H9 (cell line): Measurements from ENCODE around the gene SIL1. TPM values are rescaled to one million over a fixed set of nuclear protein-coding genes. Genes with fewer than 3 reads are reported as not detected.

Experiments
- DNase-seq: peaks from one replicate; pipeline ENCODE4 v3.0.0-alpha.2; 2017
- H2AFZ ChIP-seq: one replicate; pipeline ENCODE4 v1.6.1; 2013; ENCODE audit warnings: mild to moderate bottlenecking, low read length, control low read depth, moderate library complexity
- H2AK5ac ChIP-seq: 2 replicates; pipeline ENCODE4 v1.6.1; 2013; ENCODE audit warnings: low read length, control low read depth, mixed read lengths; ENCODE audit not compliant: insufficient read length
- H2BK120ac ChIP-seq: one replicate; pipeline ENCODE4 v1.6.1; 2013; ENCODE audit warnings: low read depth, mild to moderate bottlenecking, low read length, control low read depth, inconsistent platforms; ENCODE audit not compliant: poor library complexity, severe bottlenecking
- H2BK12ac ChIP-seq: 2 replicates; pipeline ENCODE4 v1.6.1; 2013; ENCODE audit warnings: low read length, control low read depth, mixed read lengths, low read depth; ENCODE audit not compliant: insufficient read length
- H2BK15ac ChIP-seq: 2 replicates; pipeline ENCODE4 v1.6.1; 2013; ENCODE audit warnings: low read depth, low read length, control low read depth
- H2BK20ac ChIP-seq: one replicate; pipeline ENCODE4 v1.6.1; 2013; ENCODE audit warnings: low read depth, mild to moderate bottlenecking, low read length, control low read depth, inconsistent platforms; ENCODE audit not compliant: poor library complexity, severe bottlenecking
- H2BK5ac ChIP-seq: 2 replicates; pipeline ENCODE4 v1.6.1; 2013; ENCODE audit warnings: low read length, control low read depth, mixed read lengths; ENCODE audit not compliant: insufficient read length
- H3K14ac ChIP-seq: 2 replicates; pipeline ENCODE4 v1.6.1; 2013; ENCODE audit warnings: low read length, control low read depth; ENCODE audit not compliant: insufficient read depth
- H3K18ac ChIP-seq: 2 replicates; pipeline ENCODE4 v1.6.1; 2013; ENCODE audit warnings: low read depth, mild to moderate bottlenecking, mixed read lengths, low read length, control low read depth; ENCODE audit not compliant: insufficient read length
- H3K23ac ChIP-seq: 2 replicates; pipeline ENCODE4 v1.6.1; 2013; ENCODE audit warnings: low read length, control low read depth, mixed read lengths, low read depth; ENCODE audit not compliant: insufficient read length
- H3K23me2 ChIP-seq: 2 replicates; pipeline ENCODE4 v1.6.1; 2013; ENCODE audit warnings: low read depth, mild to moderate bottlenecking, mixed read lengths, low read length, control low read depth; ENCODE audit not compliant: insufficient read length, poor library complexity, severe bottlenecking
- H3K27ac ChIP-seq: 2 replicates; pipeline ENCODE4 v1.5.1; 2013; ENCODE audit warnings: low read length, control low read depth, mixed read lengths, low read depth; ENCODE audit not compliant: insufficient read length
- H3K27me3 ChIP-seq: 2 replicates; pipeline ENCODE4 v1.6.1; 2013; ENCODE audit warnings: low read length, control low read depth, inconsistent platforms; ENCODE audit not compliant: insufficient read depth
- H3K4ac ChIP-seq: 2 replicates; pipeline ENCODE4 v1.6.1; 2013; ENCODE audit warnings: low read depth, mild to moderate bottlenecking, control low read depth, inconsistent platforms, low read length, moderate library complexity
- H3K4me1 ChIP-seq: 2 replicates; pipeline ENCODE4 v1.6.1; 2013; ENCODE audit warnings: low read length, control low read depth, inconsistent platforms; ENCODE audit not compliant: insufficient read depth
- H3K4me2 ChIP-seq: 2 replicates; pipeline ENCODE4 v1.6.1; 2013; ENCODE audit warnings: low read length, control low read depth, mixed read lengths; ENCODE audit not compliant: insufficient read length, insufficient read depth
- H3K56ac ChIP-seq: 2 replicates; pipeline ENCODE4 v1.6.1; 2013; ENCODE audit warnings: low read depth, mild to moderate bottlenecking, mixed read lengths, low read length, control low read depth; ENCODE audit not compliant: insufficient read length
- H3K79me1 ChIP-seq: 2 replicates; pipeline ENCODE4 v1.6.1; 2013; ENCODE audit warnings: low read depth, mild to moderate bottlenecking, moderate library complexity, low read length, control low read depth, inconsistent platforms; ENCODE audit not compliant: insufficient read depth, poor library complexity, severe bottlenecking
- H3K79me2 ChIP-seq: 2 replicates; pipeline ENCODE4 v1.6.1; 2013; ENCODE audit warnings: low read length, control low read depth, inconsistent platforms; ENCODE audit not compliant: insufficient read depth
- H3K9ac ChIP-seq: 2 replicates; pipeline ENCODE4 v1.6.1; 2013; ENCODE audit warnings: low read length, control low read depth, mixed read lengths; ENCODE audit not compliant: insufficient read length; ENCODE audit errors: extremely low read depth
- H3K9me3 ChIP-seq: one replicate; pipeline ENCODE4 v1.6.1; 2013; ENCODE audit warnings: low read depth, low read length, inconsistent platforms; ENCODE audit not compliant: control insufficient read depth
- H3T11ph ChIP-seq: one replicate; pipeline ENCODE4 v1.6.1; 2013; ENCODE audit warnings: mild to moderate bottlenecking, low read length, control low read depth, inconsistent platforms
- H4K20me1 ChIP-seq: one replicate; pipeline ENCODE4 v1.6.1; 2013; ENCODE audit not compliant: control insufficient read depth, insufficient read length, insufficient read depth
- H4K5ac ChIP-seq: 2 replicates; pipeline ENCODE4 v1.6.1; 2013; ENCODE audit warnings: low read depth, mild to moderate bottlenecking, mixed read lengths, low read length, control low read depth; ENCODE audit not compliant: insufficient read length
- H4K8ac ChIP-seq: replicated peaks from 2 replicates; pipeline ENCODE4 v1.6.1; 2013; ENCODE audit warnings: low read length, control low read depth, mixed read lengths, low read depth; ENCODE audit not compliant: insufficient read length
- H4K91ac ChIP-seq: 2 replicates; pipeline ENCODE4 v1.6.1; 2013; ENCODE audit warnings: low read depth, mild to moderate bottlenecking, moderate library complexity, mixed read lengths, low read length, control low read depth; ENCODE audit not compliant: insufficient read length
- H3K27ac Mint-ChIP-seq, 3 experiments: 2 replicates in 2 of 3; 3 replicates in 1 of 3; pipeline ENCODE4 v1.8.0; 2020 to 2021; ENCODE audit warnings: mixed read lengths in 3 of 3, mild to moderate bottlenecking in 1 of 3, moderate library complexity in 1 of 3
- H3K27me3 Mint-ChIP-seq: 2 replicates; pipeline ENCODE4 v1.8.0; 2021; ENCODE audit warnings: low read depth, mild to moderate bottlenecking, moderate library complexity, mixed read lengths
- H3K36me3 Mint-ChIP-seq, 3 experiments: 2 replicates in 2 of 3; 3 replicates in 1 of 3; pipeline ENCODE4 v1.8.0; 2020 to 2021; ENCODE audit warnings: low read depth in 3 of 3, mixed read lengths in 3 of 3; ENCODE audit not compliant: insufficient read depth in 1 of 3
- H3K4me1 Mint-ChIP-seq, 2 experiments: 2 replicates each; pipeline ENCODE4 v1.8.0; 2020; ENCODE audit warnings: mixed read lengths in 2 of 2
- H3K4me3 Mint-ChIP-seq, 2 experiments: 2 replicates in 1 of 2; 3 replicates in 1 of 2; pipeline ENCODE4 v1.8.0; 2020 to 2021; ENCODE audit warnings: mild to moderate bottlenecking in 2 of 2, mixed read lengths in 2 of 2, moderate library complexity in 1 of 2
- H3K9me3 Mint-ChIP-seq, 2 experiments: 2 replicates in 1 of 2; 3 replicates in 1 of 2; pipeline ENCODE4 v1.8.0; 2020; ENCODE audit warnings: mild to moderate bottlenecking in 2 of 2, mixed read lengths in 2 of 2, moderate library complexity in 1 of 2
- CTCF ChIP-seq: fragments of 200-600 bp; sonication (generic); conservative IDR thresholded peaks from 3 replicates; pipeline ENCODE4 v1.8.0; 2021; ENCODE audit warnings: antibody characterized with exemption, mild to moderate bottlenecking
- WGBS: extraction: QIAGEN DNeasy Blood & Tissue Kit; methylation state at CpG from one replicate; pipeline ENCODE4 v1.1.7; 2013; ENCODE audit warnings: missing lambda C conversion rate, low lambda C conversion rate, mixed read lengths; ENCODE audit not compliant: insufficient read length; ENCODE audit errors: extremely low coverage; 5-methylcytosine and 5-hydroxymethylcytosine counted together
- total RNA-seq: library from RNA; stranded (reverse); gene quantifications from 2 replicates; pipeline ENCODE4 v1.2.1, GENCODE V29; 2021

SIL1 gene
- total RNA-seq, 1 experiment from 2014 or later = 10.6 TPM

GRCh38 chr5:139205124-139205523 lies 7.0 kb upstream of the SIL1 start:
- no peaks in the 10 kb centered on the region for H3K79me2 ChIP-seq
- no peaks in the 10 kb centered on the region for H3K23me2 ChIP-seq
- no peak overlapping the region for H2BK120ac ChIP-seq
- WGBS = no CpG with 5 or more reads among the region's 4 CpGs
- no peak overlapping the region for H3K4ac ChIP-seq
- Mint-ChIP-seq H3K4me3 (no peak overlapping the region), H3K36me3 (no peaks in the 10 kb centered on the region), H3K27me3 (peaks cover 4% of the 10 kb centered on the region), H3K9me3 (no peaks in the 10 kb centered on the region), H3K4me1 (peaks cover 8 to 9% of the 10 kb centered on the region in 2 experiments), H3K27ac (no peak overlapping the region; a peak in 1 of 7 replicates)
- no peaks in the 10 kb centered on the region for H3K79me1 ChIP-seq
- no peak overlapping the region for H2AFZ ChIP-seq
- H3K9me3 ChIP-seq = no peaks in the 10 kb centered on the region
- H4K8ac ChIP-seq = no peak overlapping the region
- H4K5ac ChIP-seq = no peak overlapping the region
- no peak overlapping the region for H2AK5ac ChIP-seq
- no peaks in the 10 kb centered on the region for H4K20me1 ChIP-seq
- H3K18ac ChIP-seq = no peak overlapping the region
- H3K27ac ChIP-seq = no peak overlapping the region
- no peak overlapping the region for H3T11ph ChIP-seq
- no peak for DNase-seq
- no peak overlapping the region for H3K9ac ChIP-seq
- no peak overlapping the region for H2BK20ac ChIP-seq
- no peak overlapping the region for H3K23ac ChIP-seq
- no peak overlapping the region for H2BK15ac ChIP-seq
- H3K4me1 ChIP-seq = no peaks in the 10 kb centered on the region
- H3K4me2 ChIP-seq = no peak overlapping the region
- H3K27me3 ChIP-seq = no peaks in the 10 kb centered on the region
- H3K14ac ChIP-seq = no peak overlapping the region
- H3K56ac ChIP-seq = no peak overlapping the region
- H4K91ac ChIP-seq = no peak overlapping the region
- no peak overlapping the region for H2BK5ac ChIP-seq
- TF ChIP-seq CTCF = no peak
- H2BK12ac ChIP-seq = no peak overlapping the region
